ENCODE data around the gene CASP12. TPM values are rescaled to one million over a fixed set of nuclear protein-coding genes. Genes with fewer than 3 reads are reported as not detected.

CASP12 gene
- total RNA-seq, 3 donors from 2014 or later: 0.63 TPM; not detected in 2

DNA sequence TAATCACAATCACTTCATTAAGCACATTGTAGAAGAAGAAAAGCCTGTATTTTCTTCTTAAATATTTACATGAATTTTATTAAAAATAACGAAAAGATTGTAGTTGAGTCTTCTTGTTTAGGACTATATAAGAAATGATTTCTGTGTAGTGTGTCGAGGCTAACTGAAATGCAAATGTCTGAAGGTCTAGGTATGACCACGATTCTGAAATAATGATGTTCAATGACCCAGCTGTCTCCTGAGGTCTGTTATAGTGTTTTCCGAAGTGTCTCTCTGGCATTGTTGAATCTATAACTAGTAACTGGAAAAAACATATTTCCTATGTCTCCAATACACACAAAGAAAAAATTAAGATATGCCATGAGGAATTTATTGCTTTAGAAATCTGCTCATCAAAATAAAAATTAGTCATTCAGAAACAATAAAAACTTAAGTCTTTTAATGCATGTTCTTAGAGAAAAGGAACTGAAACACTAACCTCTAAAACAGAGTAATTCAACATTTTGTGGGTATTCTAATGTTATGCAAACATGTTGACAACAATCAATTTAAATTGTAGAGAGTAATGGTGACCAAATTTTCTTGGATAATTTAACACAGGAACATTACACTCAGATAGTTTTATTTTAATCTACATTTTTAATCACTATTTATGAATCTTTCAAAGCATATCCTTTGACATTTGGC, 55.0 kb downstream of the CASP12 start:
- Histone ChIP-seq H3K36me3 (ENCODE audit: low read depth) (no peaks in the 10 kb centered on the region), H3K4me3 (no peak overlapping the region), H3K9me3 (peaks cover 3% of the 10 kb centered on the region), H3K4me1 (ENCODE audit: low read depth) (no peaks in the 10 kb centered on the region)
- intact Hi-C loops (cut with DNase I, micrococcal nuclease): no loop called here
- ATAC-seq (no peak), DNase-seq (no peak)
- TF ChIP-seq, protein P1, sequence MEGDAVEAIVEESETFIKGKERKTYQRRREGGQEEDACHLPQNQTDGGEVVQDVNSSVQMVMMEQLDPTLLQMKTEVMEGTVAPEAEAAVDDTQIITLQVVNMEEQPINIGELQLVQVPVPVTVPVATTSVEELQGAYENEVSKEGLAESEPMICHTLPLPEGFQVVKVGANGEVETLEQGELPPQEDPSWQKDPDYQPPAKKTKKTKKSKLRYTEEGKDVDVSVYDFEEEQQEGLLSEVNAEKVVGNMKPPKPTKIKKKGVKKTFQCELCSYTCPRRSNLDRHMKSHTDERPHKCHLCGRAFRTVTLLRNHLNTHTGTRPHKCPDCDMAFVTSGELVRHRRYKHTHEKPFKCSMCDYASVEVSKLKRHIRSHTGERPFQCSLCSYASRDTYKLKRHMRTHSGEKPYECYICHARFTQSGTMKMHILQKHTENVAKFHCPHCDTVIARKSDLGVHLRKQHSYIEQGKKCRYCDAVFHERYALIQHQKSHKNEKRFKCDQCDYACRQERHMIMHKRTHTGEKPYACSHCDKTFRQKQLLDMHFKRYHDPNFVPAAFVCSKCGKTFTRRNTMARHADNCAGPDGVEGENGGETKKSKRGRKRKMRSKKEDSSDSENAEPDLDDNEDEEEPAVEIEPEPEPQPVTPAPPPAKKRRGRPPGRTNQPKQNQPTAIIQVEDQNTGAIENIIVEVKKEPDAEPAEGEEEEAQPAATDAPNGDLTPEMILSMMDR (IDR thresholded peaks at IDR 0.05): no peak

DNA sequence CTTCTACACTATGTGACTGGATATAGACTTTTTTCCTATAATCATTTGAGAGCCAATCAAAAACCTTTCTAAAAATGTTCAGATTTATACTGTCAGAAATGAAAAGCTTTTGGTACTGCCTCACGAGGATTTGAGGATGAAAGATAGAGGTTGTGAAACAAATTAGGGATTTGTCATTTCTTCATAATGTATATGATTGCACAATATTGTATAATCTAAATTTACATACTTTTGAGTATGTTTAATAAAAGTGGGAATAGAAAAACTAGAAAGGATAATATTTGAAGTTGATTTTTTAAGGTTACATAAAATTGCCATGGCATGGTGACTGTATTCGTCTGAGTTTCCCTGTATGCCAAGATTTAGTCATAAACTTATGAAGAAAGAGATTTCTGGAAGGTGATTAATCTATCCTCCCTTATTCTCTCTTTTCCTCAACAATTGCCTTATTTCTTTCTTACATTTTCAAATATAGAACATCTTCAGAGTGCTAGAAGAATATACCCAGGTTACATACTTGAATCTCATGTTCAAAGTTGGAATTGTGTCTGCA, 56.2 kb downstream of the CASP12 start:
- TF ChIP-seq, protein P1 (IDR thresholded peaks at IDR 0.05): no peak
- Histone ChIP-seq H3K9me3 (peaks cover 3% of the 10 kb centered on the region), H3K36me3 (ENCODE audit: low read depth) (no peaks in the 10 kb centered on the region), H3K4me3 (no peak overlapping the region), H3K4me1 (ENCODE audit: low read depth) (no peaks in the 10 kb centered on the region)
- intact Hi-C loops (cut with DNase I, micrococcal nuclease): no loop called here
- ATAC-seq: no peak
- DNase-seq: no peak

DNA sequence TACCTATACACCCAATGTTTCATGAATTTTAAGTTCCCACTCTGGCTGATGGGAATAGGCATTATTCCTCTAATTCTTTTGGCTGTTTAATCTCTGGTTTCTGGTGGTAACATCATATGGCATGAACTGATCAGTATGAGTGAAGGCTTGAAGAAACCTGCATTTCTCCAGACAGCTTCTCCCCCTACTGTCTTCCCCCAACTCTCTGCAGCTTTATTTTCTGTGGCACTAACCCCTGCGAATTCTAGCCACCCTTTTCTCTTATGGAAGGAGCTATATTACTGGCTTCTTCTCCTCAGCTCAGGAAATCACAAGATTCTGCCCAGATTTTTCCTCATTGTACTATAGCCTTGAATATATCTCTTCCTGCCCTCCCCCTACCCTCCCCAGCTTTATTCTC, 57.1 kb downstream of the CASP12 start:
- TF ChIP-seq, protein P1 (IDR thresholded peaks at IDR 0.05): no peak
- H3K4me1 ChIP-seq (ENCODE audit: low read depth): no peaks in the 10 kb centered on the region
- H3K36me3 ChIP-seq (ENCODE audit: low read depth): no peaks in the 10 kb centered on the region
- ATAC-seq (no peak), DNase-seq (no peak)
- intact Hi-C loops (cut with DNase I, micrococcal nuclease): no loop called here
- H3K9me3 ChIP-seq: peaks cover 3% of the 10 kb centered on the region
- H3K4me3 ChIP-seq: no peak overlapping the region

DNA sequence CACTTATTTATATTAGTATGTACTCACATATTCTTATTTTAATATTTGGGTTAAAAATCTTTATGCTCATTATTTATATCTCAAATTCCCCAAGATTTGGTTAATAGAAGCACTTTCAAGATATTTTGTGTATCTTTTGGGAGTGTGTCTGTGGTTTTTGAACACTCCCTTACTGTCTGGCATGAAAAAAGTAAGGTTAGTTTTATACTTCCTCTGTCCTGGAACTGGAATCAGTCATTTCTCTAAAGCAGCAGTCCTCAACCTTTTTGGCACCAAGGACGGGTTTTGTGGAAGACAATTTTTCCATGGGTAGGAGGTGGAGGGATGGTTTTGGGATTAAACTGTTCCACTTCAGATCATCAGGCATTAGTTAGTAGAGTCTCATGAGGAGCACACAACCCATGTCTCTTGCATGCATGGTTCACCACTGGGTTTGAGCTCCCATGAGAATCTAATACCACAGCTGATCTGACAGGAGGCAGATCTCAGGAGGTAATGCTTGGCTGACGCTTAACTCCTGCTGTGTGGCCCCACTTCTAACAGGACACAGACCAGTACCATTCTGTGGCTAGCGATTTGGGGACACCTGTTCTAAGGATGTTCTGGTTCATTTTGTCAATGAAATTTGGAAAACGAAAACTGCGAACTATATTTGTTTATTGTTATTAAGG, 60.2 kb downstream of the CASP12 start:
- Histone ChIP-seq H3K4me1 (ENCODE audit: low read depth) (no peaks in the 10 kb centered on the region), H3K36me3 (ENCODE audit: low read depth) (no peaks in the 10 kb centered on the region), H3K4me3 (no peak overlapping the region), H3K9me3 (peaks cover 3% of the 10 kb centered on the region)
- DNase-seq (no peak), ATAC-seq (no peak)
- intact Hi-C loops (cut with DNase I, micrococcal nuclease): no loop called here
- TF ChIP-seq, protein P1 (IDR thresholded peaks at IDR 0.05): no peak

DNA sequence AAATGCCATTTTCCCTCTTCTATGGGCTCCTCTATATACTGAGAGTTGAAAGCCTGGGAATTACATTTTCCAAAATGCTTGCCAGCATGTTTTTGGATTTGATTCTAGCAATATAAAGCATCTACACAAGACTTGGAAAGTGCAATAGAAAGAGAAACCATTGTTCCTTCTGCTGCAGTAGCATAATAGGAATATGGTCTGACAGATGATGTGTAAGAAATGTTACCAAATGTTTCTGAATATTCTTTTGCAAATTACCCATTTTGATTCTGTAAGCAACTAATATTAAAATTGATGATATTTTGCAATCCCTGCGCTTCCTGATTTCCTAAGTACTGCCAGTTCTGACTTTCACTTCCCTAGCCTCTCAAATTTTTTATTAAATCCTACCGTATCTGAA, 61.6 kb downstream of the CASP12 start:
- intact Hi-C loops (cut with DNase I, micrococcal nuclease): no loop called here
- Histone ChIP-seq H3K4me1 (ENCODE audit: low read depth) (no peaks in the 10 kb centered on the region), H3K9me3 (peaks cover 3% of the 10 kb centered on the region), H3K4me3 (no peak overlapping the region), H3K36me3 (ENCODE audit: low read depth) (no peaks in the 10 kb centered on the region)
- DNase-seq (no peak), ATAC-seq (no peak)
- TF ChIP-seq, protein P1 (IDR thresholded peaks at IDR 0.05): no peak

Other genes with a start within 250 kb of the CASP12 start
- gene CASP4, start 70.1 kb upstream of the CASP12 start, total RNA-seq: 10 to 100 TPM; 23.4 to 27.5 (median 23.9) TPM
- gene CASP5, start 124.7 kb upstream of the CASP12 start, total RNA-seq: 10 to 100 TPM; 50.1 to 81.8 (median 80.5) TPM
- gene CASP1, start 136.7 kb upstream of the CASP12 start, total RNA-seq: 100 to 1,000 TPM in 1 of 3 donors, 10 to 100 TPM in 2; 50.6 to 152 (median 75.1) TPM
- 10 to 100 TPM; 25.4 to 53.0 (median 43.6) TPM for gene CARD16, start 146.9 kb upstream of the CASP12 start, total RNA-seq
- gene CARD18, start 241.3 kb upstream of the CASP12 start, total RNA-seq: not detected

Measured in mucosa of descending colon (tissue), 3 donors.